Stimulated activated CD8-positive, alpha-beta memory T cell treated with anti-CD3 and anti-CD28 coated beads, Interleukin-12 subunit alpha, Interleukin-12 subunit beta, amount 100 ng/mL, for 4 hours (primary cell): ENCODE measurements around the gene CYP21A2.
A peak's percentile ranks its signal among the peaks of the same experiment; 100 is the strongest.
"Not testable (repeated sequence)": the region's sequence is repeated elsewhere in the genome, so short reads cannot be mapped to it uniquely, and the experiment has no call there.

Source experiments
- DNase-seq: peaks from one replicate; pipeline ENCODE4 v3.0.0-alpha.2; 2020; ENCODE audit warnings: low read depth

CYP21A2 gene

GRCh38 chr6:32035283-32036013 lies 2.8 kb upstream of the CYP21A2 start:
- not testable (repeated sequence) for DNase-seq

- not testable (repeated sequence) for DNase-seq
These were observed 1.1 kb upstream of the CYP21A2 start for GRCh38 chr6:32037136-32037535.

GRCh38 chr6:32038878-32039277 lies 663 bp downstream of the CYP21A2 start:
- not testable (repeated sequence) for DNase-seq

GRCh38 chr6:32039321-32040274 lies 1.4 kb downstream of the CYP21A2 start:
- DNase-seq, result not testable (repeated sequence)

GRCh38 chr6:32040299-32041049 lies 2.3 kb downstream of the CYP21A2 start:
- DNase-seq, result not testable (repeated sequence)

- DNase-seq, result not testable (repeated sequence)
These were observed 2.8 kb downstream of the CYP21A2 start for GRCh38 chr6:32041050-32041321.

GRCh38 chr6:32041385-32041784 lies 3.2 kb downstream of the CYP21A2 start:
- not testable (repeated sequence) for DNase-seq

- DNase-seq, result not testable (repeated sequence)
These were observed 4.1 kb downstream of the CYP21A2 start for GRCh38 chr6:32042276-32042675.

- DNase-seq, result not testable (repeated sequence)
These were observed 5.6 kb downstream of the CYP21A2 start for GRCh38 chr6:32043589-32044380.

GRCh38 chr6:32044916-32045315 lies 6.7 kb downstream of the CYP21A2 start:
- not testable (repeated sequence) for DNase-seq

GRCh38 chr6:32045811-32046449 lies 7.7 kb downstream of the CYP21A2 start:
- no peak for DNase-seq

GRCh38 chr6:32046450-32047083 lies 8.4 kb downstream of the CYP21A2 start:
- no peak for DNase-seq

GRCh38 chr6:32047084-32047478 lies 8.9 kb downstream of the CYP21A2 start:
- DNase-seq, result no peak

- DNase-seq, result no peak
These were observed 9.3 kb downstream of the CYP21A2 start for GRCh38 chr6:32047539-32047854.

GRCh38 chr6:32047855-32048766 lies 9.9 kb downstream of the CYP21A2 start:
- peak; percentile 37 for DNase-seq

- not testable (repeated sequence) for DNase-seq
These were observed 10.9 kb downstream of the CYP21A2 start for GRCh38 chr6:32049149-32049548.

GRCh38 chr6:32049736-32050135 lies 11.5 kb downstream of the CYP21A2 start:
- not testable (repeated sequence) for DNase-seq

- no peak for DNase-seq
These were observed 12.3 kb downstream of the CYP21A2 start for GRCh38 chr6:32050562-32050961.

- DNase-seq, result not testable (repeated sequence)
These were observed 14.4 kb downstream of the CYP21A2 start for GRCh38 chr6:32052626-32053025.

GRCh38 chr6:32053314-32053713 lies 15.1 kb downstream of the CYP21A2 start:
- DNase-seq, result not testable (repeated sequence)
